MM.1S (cell line): ENCODE data around the gene PAN3.
A peak's percentile ranks its signal among the peaks of the same experiment; 100 is the strongest.

ENCODE experiments used
- DNase-seq: peaks from one replicate; pipeline ENCODE4 v3.0.0-alpha.2; 2015
- H2AFZ ChIP-seq: fragments of 300-600 bp; sonication (generic); 2 replicates; pipeline ENCODE4 v1.6.0; 2016; ENCODE audit warnings: antibody characterized with exemption, low read length
- H3F3A ChIP-seq: fragments of 300-600 bp; sonication (generic); 2 replicates; pipeline ENCODE4 v1.6.1; 2016; ENCODE audit warnings: mild to moderate bottlenecking, antibody characterized with exemption, low read length, moderate library complexity, mixed read lengths; ENCODE audit not compliant: insufficient read depth
- H3K27ac ChIP-seq: fragments of 300-600 bp; sonication (generic); 2 replicates; pipeline ENCODE4 v1.5.1; 2016; ENCODE audit warnings: mild to moderate bottlenecking, low read length
- H3K27me3 ChIP-seq: fragments of 300-600 bp; sonication (generic); replicated peaks from 2 replicates; pipeline ENCODE4 v1.6.0; 2016; ENCODE audit warnings: low read length; ENCODE audit not compliant: insufficient read depth
- H3K36me3 ChIP-seq: fragments of 300-600 bp; sonication (generic); replicated peaks from 2 replicates; pipeline ENCODE4 v1.6.1; 2016; ENCODE audit warnings: mild to moderate bottlenecking, low read length, mixed read lengths; ENCODE audit not compliant: insufficient read depth
- H3K4me1 ChIP-seq: fragments of 300-600 bp; sonication (generic); 2 replicates; pipeline ENCODE4 v1.6.1; 2016; ENCODE audit warnings: low read length, mixed read lengths
- H3K4me2 ChIP-seq: fragments of 300-600 bp; sonication (generic); 2 replicates; pipeline ENCODE4 v1.6.0; 2016; ENCODE audit warnings: low read depth, low read length
- H3K4me3 ChIP-seq: fragments of 300-600 bp; sonication (generic); 2 replicates; pipeline ENCODE4 v1.5.1; 2016; ENCODE audit warnings: low read length, mixed read lengths
- H3K79me2 ChIP-seq: fragments of 300-600 bp; sonication (generic); 2 replicates; pipeline ENCODE4 v1.6.1; 2016; ENCODE audit warnings: mixed run types, low read length, mixed read lengths
- H3K9ac ChIP-seq: fragments of 300-600 bp; sonication (generic); 2 replicates; pipeline ENCODE4 v1.6.1; 2016; ENCODE audit warnings: low read length, mixed read lengths
- H3K9me2 ChIP-seq: fragments of 300-600 bp; sonication (generic); replicated peaks from 2 replicates; pipeline ENCODE4 v1.6.1; 2016; ENCODE audit warnings: mild to moderate bottlenecking, low read length, mixed read lengths; ENCODE audit not compliant: insufficient read depth
- H3K9me3 ChIP-seq: fragments of 300-600 bp; sonication (generic); replicated peaks from 2 replicates; pipeline ENCODE4 v1.6.1; 2016; ENCODE audit warnings: mild to moderate bottlenecking, low read length, mixed read lengths; ENCODE audit not compliant: insufficient read depth
- H4K20me1 ChIP-seq: fragments of 300-600 bp; sonication (generic); 2 replicates; pipeline ENCODE4 v1.6.1; 2016; ENCODE audit warnings: mild to moderate bottlenecking, low read length, moderate library complexity, mixed read lengths; ENCODE audit not compliant: insufficient read depth
- EZH2 ChIP-seq: fragments of 300-600 bp; sonication (generic); optimal IDR thresholded peaks from 2 replicates; pipeline ENCODE3; 2017; ENCODE audit warnings: low read depth, mild to moderate bottlenecking, antibody characterized with exemption, low read length, mixed read lengths
- EZH2phosphoT487 ChIP-seq: fragments of 300-600 bp; sonication (generic); IDR thresholded peaks from 2 replicates; pipeline ENCODE4 v1.6.1; 2018; ENCODE audit warnings: antibody characterized with exemption, low read length
- TF ChIP-seq, protein P1 (sequence below): fragments of 300-600 bp; sonication (generic); IDR thresholded peaks from 2 replicates; pipeline ENCODE4 v1.5.1; 2016; ENCODE audit warnings: antibody characterized with exemption, low read length, mixed read lengths

PAN3 gene

DNA sequence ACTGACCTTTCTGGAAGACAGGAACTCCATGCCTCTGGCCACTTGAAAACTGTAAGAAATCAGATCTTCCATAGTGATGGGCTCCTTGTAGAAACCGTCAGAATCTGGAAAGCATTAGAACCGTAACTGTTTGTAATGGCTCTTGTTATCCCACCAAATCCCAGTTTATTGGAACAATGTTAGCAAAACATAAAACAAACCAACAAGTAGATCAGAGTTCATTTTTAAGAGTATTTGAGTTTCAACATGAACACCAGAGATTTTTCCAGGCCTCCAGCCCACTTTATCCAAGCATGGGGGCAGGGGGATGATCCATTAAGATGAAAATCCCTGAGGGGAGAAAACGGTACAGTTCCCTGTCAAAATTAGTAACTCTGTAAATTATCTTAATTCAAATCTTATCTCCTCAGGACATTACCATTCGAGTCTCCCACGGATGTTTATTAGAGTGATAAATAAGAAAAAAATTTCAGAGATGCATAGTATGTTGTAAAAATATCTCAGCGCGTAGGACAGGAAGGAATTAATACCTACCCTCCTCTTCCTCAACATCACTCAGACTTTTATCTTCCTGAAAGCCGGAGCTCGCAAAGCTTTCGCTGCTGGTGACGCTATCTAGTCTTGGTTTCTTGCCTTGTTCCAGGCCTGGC lies 184.0 kb downstream of the PAN3 start:
- no peaks in the 10 kb centered on the region for H3K79me2 ChIP-seq
- no peaks in the 10 kb centered on the region for H4K20me1 ChIP-seq
- H3F3A ChIP-seq: no peaks in the 10 kb centered on the region
- no peak overlapping the region for H3K9ac ChIP-seq
- H3K4me3 ChIP-seq: no peak overlapping the region
- no peak overlapping the region for H3K27ac ChIP-seq
- H3K4me1 ChIP-seq: no peaks in the 10 kb centered on the region
- no peak overlapping the region for H3K4me2 ChIP-seq
- no peaks in the 10 kb centered on the region for H3K36me3 ChIP-seq
- no peaks in the 10 kb centered on the region for H3K9me3 ChIP-seq
- TF ChIP-seq, protein P1, sequence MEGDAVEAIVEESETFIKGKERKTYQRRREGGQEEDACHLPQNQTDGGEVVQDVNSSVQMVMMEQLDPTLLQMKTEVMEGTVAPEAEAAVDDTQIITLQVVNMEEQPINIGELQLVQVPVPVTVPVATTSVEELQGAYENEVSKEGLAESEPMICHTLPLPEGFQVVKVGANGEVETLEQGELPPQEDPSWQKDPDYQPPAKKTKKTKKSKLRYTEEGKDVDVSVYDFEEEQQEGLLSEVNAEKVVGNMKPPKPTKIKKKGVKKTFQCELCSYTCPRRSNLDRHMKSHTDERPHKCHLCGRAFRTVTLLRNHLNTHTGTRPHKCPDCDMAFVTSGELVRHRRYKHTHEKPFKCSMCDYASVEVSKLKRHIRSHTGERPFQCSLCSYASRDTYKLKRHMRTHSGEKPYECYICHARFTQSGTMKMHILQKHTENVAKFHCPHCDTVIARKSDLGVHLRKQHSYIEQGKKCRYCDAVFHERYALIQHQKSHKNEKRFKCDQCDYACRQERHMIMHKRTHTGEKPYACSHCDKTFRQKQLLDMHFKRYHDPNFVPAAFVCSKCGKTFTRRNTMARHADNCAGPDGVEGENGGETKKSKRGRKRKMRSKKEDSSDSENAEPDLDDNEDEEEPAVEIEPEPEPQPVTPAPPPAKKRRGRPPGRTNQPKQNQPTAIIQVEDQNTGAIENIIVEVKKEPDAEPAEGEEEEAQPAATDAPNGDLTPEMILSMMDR: no peak
- no peak for TF ChIP-seq EZH2phosphoT487
- no peak for TF ChIP-seq EZH2
- no peaks in the 10 kb centered on the region for H3K9me2 ChIP-seq
- no peak for DNase-seq
- H3K27me3 ChIP-seq: no peaks in the 10 kb centered on the region
- H2AFZ ChIP-seq: no peak overlapping the region

GRCh38 chr13:28324181-28324789 lies 185.9 kb downstream of the PAN3 start:
- Histone ChIP-seq H3K27ac (no peak overlapping the region), H3K9me3 (no peaks in the 10 kb centered on the region), H3K9ac (no peak overlapping the region), H2AFZ (no peak overlapping the region), H3K4me1 (no peaks in the 10 kb centered on the region), H3K27me3 (no peaks in the 10 kb centered on the region), H4K20me1 (no peaks in the 10 kb centered on the region), H3F3A (no peaks in the 10 kb centered on the region), H3K79me2 (no peaks in the 10 kb centered on the region), H3K4me2 (no peak overlapping the region), H3K4me3 (no peak overlapping the region), H3K36me3 (no peaks in the 10 kb centered on the region), H3K9me2 (no peaks in the 10 kb centered on the region)
- no peak for TF ChIP-seq EZH2
- TF ChIP-seq, protein P1: peak; percentile 61
- no peak for TF ChIP-seq EZH2phosphoT487
- peak; percentile 41 for DNase-seq

- Histone ChIP-seq H3K27me3 (no peaks in the 10 kb centered on the region), H3K4me3 (no peak overlapping the region), H2AFZ (no peak overlapping the region), H3K9ac (no peak overlapping the region), H4K20me1 (no peaks in the 10 kb centered on the region), H3K27ac (no peak overlapping the region), H3F3A (no peaks in the 10 kb centered on the region), H3K9me3 (no peaks in the 10 kb centered on the region), H3K36me3 (no peaks in the 10 kb centered on the region), H3K4me1 (no peaks in the 10 kb centered on the region), H3K4me2 (no peak overlapping the region), H3K9me2 (no peaks in the 10 kb centered on the region), H3K79me2 (no peaks in the 10 kb centered on the region)
- TF ChIP-seq EZH2 (no peak), EZH2phosphoT487 (no peak)
- TF ChIP-seq, protein P1: no peak
- no peak for DNase-seq
Observed at GRCh38 chr13:28325022-28325421, 186.7 kb downstream of the PAN3 start.
